ENCODE data around the gene ASIC4. TPM values are rescaled to one million over a fixed set of nuclear protein-coding genes. Genes with fewer than 3 reads are reported as not detected.
A peak's percentile ranks its signal among the peaks of the same experiment; 100 is the strongest.

The ASIC4 gene
- total RNA-seq, 3 donors from 2014 or later (not counting 1 experiment from before 2014, with no cell fraction given): 0.12 to 0.20 TPM; not detected in 1

GRCh38 chr2:219521066-219521880 is 7.0 kb downstream of the ASIC4 start:
- intact Hi-C loops (cut with micrococcal nuclease): no loop called here
- Mint-ChIP-seq H3K27ac (no peak overlapping the region), H3K9me3 (no peaks in the 10 kb centered on the region), H3K4me3 (no peak overlapping the region), H3K4me1 (peaks cover 0 to 11% of the 10 kb centered on the region in 2 donors), H3K27me3 (ENCODE audit: low read depth in 2 of 2) (peaks cover 69 to 74% of the 10 kb centered on the region in 2 donors), H3K36me3 (no peaks in the 10 kb centered on the region)
- Histone ChIP-seq H3K4me1 (ENCODE audit: control insufficient read depth, insufficient read depth, low read length) (peaks cover 2% of the 10 kb centered on the region), H3K9me3 (ENCODE audit: control insufficient read depth, insufficient read depth, low read length) (no peaks in the 10 kb centered on the region), H3K27ac (ENCODE audit: low read length) (no peak overlapping the region), H3K36me3 (ENCODE audit: control insufficient read depth, insufficient read depth, low read length) (no peaks in the 10 kb centered on the region), H3K27me3 (ENCODE audit: control insufficient read depth, insufficient read depth, low read length) (peaks cover 27% of the 10 kb centered on the region), H3K4me3 (ENCODE audit: low read length) (no peak overlapping the region)
- ATAC-seq: peak in 1 of 3 donors; percentile 37
- peak in 1 of 2 donors; percentile 34 for DNase-seq
- 8% methylated on average over 13 of the region's 14 CpGs for WGBS (ENCODE audit: insufficient coverage)
- TF ChIP-seq CTCF (IDR thresholded peaks at IDR 0.05): no peak

GRCh38 chr2:219522111-219523030 is 8.1 kb downstream of the ASIC4 start:
- intact Hi-C loops (cut with micrococcal nuclease): no loop called here
- peaks cover 27% of the 10 kb centered on the region for H3K27me3 ChIP-seq (ENCODE audit: control insufficient read depth, insufficient read depth, low read length)
- ATAC-seq: no peak

GRCh38 chr2:219523031-219523671 is 8.9 kb downstream of the ASIC4 start:
- no peak for ATAC-seq
- no peak overlapping the region for H3K27ac Mint-ChIP-seq
- WGBS (ENCODE audit: insufficient coverage): 15% methylated on average over 23 of the region's 24 CpGs
- no peak overlapping the region for H3K4me3 Mint-ChIP-seq
- TF ChIP-seq CTCF (IDR thresholded peaks at IDR 0.05): no peak
- H3K4me1 ChIP-seq (ENCODE audit: control insufficient read depth, insufficient read depth, low read length): peaks cover 2% of the 10 kb centered on the region
- peaks cover 27% of the 10 kb centered on the region for H3K27me3 ChIP-seq (ENCODE audit: control insufficient read depth, insufficient read depth, low read length)
- H3K4me3 ChIP-seq (ENCODE audit: low read length): no peak overlapping the region
- no peak overlapping the region for H3K27ac ChIP-seq (ENCODE audit: low read length)
- no peaks in the 10 kb centered on the region for H3K36me3 ChIP-seq (ENCODE audit: control insufficient read depth, insufficient read depth, low read length)
- no peaks in the 10 kb centered on the region for H3K36me3 Mint-ChIP-seq
- peaks cover 63 to 75% of the 10 kb centered on the region in 2 donors for H3K27me3 Mint-ChIP-seq (ENCODE audit: low read depth in 2 of 2)
- intact Hi-C loops (cut with micrococcal nuclease): no loop called here
- peaks cover 0 to 11% of the 10 kb centered on the region in 2 donors for H3K4me1 Mint-ChIP-seq
- no peak for DNase-seq
- H3K9me3 Mint-ChIP-seq: no peaks in the 10 kb centered on the region
- no peaks in the 10 kb centered on the region for H3K9me3 ChIP-seq (ENCODE audit: control insufficient read depth, insufficient read depth, low read length)

More at GRCh38 chr2:219522111-219523030, 8.1 kb downstream of the ASIC4 start:
- DNase-seq: no peak
- peaks cover 0 to 11% of the 10 kb centered on the region in 2 donors for H3K4me1 Mint-ChIP-seq
- H3K4me1 ChIP-seq (ENCODE audit: control insufficient read depth, insufficient read depth, low read length): peaks cover 2% of the 10 kb centered on the region
- H3K4me3 ChIP-seq (ENCODE audit: low read length): no peak overlapping the region
- 4% methylated on average over 69 of the region's 70 CpGs for WGBS (ENCODE audit: insufficient coverage)
- no peak overlapping the region for H3K4me3 Mint-ChIP-seq
- H3K27ac ChIP-seq (ENCODE audit: low read length): no peak overlapping the region
- no peak overlapping the region for H3K27ac Mint-ChIP-seq
- no peak for TF ChIP-seq CTCF (IDR thresholded peaks at IDR 0.05)
- no peaks in the 10 kb centered on the region for H3K36me3 ChIP-seq (ENCODE audit: control insufficient read depth, insufficient read depth, low read length)
- H3K27me3 Mint-ChIP-seq (ENCODE audit: low read depth in 2 of 2): peaks cover 66 to 76% of the 10 kb centered on the region in 2 donors
- no peaks in the 10 kb centered on the region for H3K9me3 ChIP-seq (ENCODE audit: control insufficient read depth, insufficient read depth, low read length)
- H3K36me3 Mint-ChIP-seq: no peaks in the 10 kb centered on the region
- H3K9me3 Mint-ChIP-seq: no peaks in the 10 kb centered on the region
